Measurements from ENCODE around the gene CHFR.
"Not testable (repeated sequence)": the region's sequence is repeated elsewhere in the genome, so short reads cannot be mapped to it uniquely, and the experiment has no call there.

The CHFR gene

GRCh38 chr12:132812631-132813305 lies 74.6 kb downstream of the CHFR start:
- DNase-seq (ENCODE audit: low read depth in 2 of 2): peak in 1 of 2 donors; percentile 26

- not testable (repeated sequence) for DNase-seq (ENCODE audit: low read depth in 2 of 2)
Observed at GRCh38 chr12:132809391-132809790, 78.0 kb downstream of the CHFR start.

DNA sequence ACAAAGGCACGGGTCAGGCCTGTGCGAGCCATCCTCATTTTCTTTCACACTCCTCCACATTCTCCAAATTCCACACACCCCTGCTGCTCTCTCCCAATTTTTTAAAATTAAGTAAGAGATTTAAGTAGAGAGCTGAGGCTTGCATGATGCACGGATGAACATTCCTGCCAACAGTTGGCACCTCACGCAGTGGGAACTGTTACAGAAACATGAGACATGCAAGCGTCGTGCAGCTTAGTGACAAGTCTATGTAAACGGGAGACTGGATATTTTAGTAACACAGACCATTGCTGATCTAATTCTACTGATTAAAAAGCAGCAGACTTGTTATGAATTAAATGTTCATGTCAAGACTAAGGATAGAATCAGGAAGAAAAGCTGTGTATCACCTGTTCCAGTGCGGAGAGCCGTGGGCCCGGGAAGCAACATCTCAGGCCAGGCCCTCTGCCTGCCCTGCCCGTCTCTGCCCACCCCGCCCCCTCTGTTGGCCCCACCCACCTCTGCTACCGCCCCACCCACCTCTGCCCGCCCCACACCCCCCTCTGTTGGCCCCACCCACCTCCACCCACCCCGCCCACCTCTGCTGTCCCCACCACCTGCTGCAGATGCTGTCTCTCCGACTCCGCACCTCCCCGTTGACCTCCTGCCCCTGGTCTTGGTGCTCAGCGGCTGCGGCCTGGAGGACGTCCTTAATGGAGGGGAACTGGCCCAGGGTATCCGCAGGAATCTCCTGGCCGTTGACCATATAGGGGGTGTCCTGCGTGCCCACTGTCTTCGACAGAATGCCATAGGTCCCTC lies 79.9 kb downstream of the CHFR start:
- no peak for DNase-seq (ENCODE audit: low read depth in 2 of 2)

- DNase-seq (ENCODE audit: low read depth in 2 of 2): peak in 1 of 2 donors; percentile 12
Observed at GRCh38 chr12:132806857-132807256, 80.5 kb downstream of the CHFR start.

- no peak for DNase-seq (ENCODE audit: low read depth in 2 of 2)
Observed at GRCh38 chr12:132804426-132804861, 83.0 kb downstream of the CHFR start.

- DNase-seq (ENCODE audit: low read depth in 2 of 2): no peak
Observed at GRCh38 chr12:132803888-132804287, 83.5 kb downstream of the CHFR start.

DNA sequence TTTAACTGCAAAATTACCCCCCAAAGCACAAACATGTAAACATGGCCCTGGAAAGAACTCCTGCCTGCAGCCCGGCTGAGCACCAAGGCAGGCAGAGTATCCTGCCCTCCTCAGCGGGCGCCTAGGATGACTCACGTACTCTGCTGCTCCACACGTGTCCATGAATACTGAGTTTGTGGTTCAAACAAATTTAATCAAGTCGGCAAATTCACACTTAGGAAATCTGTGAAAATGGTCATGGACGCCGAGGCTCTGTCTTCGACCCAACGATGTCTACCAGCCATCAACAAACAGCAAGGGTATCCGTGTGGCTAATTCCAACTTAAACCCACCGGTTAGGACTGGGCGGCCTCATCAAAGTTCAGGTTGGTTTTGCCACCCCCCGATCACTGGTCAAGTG lies 84.3 kb downstream of the CHFR start:
- DNase-seq (ENCODE audit: low read depth in 2 of 2): no peak

- no peak for DNase-seq (ENCODE audit: low read depth in 2 of 2)
Observed at GRCh38 chr12:132801741-132802140, 85.7 kb downstream of the CHFR start.

DNA sequence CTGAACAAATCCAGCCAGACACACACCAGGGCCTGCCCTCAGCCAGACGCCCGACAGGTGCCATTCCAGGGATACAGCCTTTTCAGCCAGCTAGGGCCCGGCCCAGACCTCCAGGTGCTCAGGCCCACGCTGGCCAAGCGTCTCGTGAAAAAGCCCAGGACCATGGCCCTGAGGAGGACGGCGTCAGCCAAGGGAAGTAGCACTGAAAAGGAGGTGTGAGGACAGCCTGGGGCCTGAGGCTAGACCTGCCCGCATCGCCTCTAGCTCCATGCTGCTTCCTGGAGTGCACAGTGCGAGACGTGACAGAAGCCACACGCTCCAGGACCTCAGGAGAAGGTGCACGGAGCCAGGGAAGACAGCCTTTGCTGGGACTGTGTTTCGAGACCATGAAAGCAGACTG lies 88.6 kb downstream of the CHFR start:
- DNase-seq (ENCODE audit: low read depth in 2 of 2): no peak

- no peak for DNase-seq (ENCODE audit: low read depth in 2 of 2)
Observed at GRCh38 chr12:132797820-132798570, 89.4 kb downstream of the CHFR start.

GRCh38 chr12:132795847-132796246 lies 91.6 kb downstream of the CHFR start:
- DNase-seq (ENCODE audit: low read depth in 2 of 2): no peak

DNA sequence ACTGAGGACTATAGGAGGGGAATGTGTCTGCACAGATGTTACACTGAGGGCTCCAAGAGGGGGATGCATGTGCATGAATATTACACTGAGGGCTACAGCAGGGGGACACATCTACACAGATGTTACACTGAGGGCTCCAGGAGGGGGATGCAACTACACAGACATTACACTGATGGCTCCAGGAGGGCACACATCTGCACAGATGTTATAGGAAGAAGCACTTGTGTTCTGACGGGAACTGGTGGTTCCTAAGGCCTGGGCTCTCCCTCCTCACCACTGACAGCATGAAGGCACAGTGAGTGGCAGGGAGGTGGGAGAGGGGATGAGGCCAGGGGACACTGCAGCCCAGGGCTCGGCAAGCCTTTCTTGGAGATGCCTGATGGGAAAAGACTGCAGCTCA lies 95.5 kb downstream of the CHFR start:
- not testable (repeated sequence) for DNase-seq (ENCODE audit: low read depth in 2 of 2)

- DNase-seq (ENCODE audit: low read depth in 2 of 2): no peak
Observed at GRCh38 chr12:132789099-132789471, 98.3 kb downstream of the CHFR start.

- DNase-seq (ENCODE audit: low read depth in 2 of 2): no peak
Observed at GRCh38 chr12:132788375-132789098, 98.9 kb downstream of the CHFR start.

DNA sequence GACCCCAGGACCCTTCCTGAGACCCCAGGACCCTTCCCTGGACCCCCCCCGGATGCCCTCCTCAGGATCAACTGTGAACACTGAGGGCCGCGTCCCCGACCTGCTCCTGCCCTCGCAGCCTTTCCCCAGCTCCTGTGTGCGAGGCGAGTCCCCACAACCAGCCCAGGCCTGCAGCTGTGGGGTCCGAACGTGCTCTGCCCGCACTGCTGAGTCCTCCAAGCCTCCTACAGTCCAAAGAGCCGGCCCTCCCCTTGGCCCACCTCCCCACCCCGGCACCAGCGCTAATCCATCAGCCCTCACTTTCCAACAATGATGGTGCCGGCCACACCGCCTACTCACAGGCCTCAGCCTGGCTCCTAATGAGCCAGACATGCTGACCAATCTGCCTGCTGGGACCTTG lies 99.5 kb downstream of the CHFR start:
- DNase-seq (ENCODE audit: low read depth in 2 of 2): no peak

DNA sequence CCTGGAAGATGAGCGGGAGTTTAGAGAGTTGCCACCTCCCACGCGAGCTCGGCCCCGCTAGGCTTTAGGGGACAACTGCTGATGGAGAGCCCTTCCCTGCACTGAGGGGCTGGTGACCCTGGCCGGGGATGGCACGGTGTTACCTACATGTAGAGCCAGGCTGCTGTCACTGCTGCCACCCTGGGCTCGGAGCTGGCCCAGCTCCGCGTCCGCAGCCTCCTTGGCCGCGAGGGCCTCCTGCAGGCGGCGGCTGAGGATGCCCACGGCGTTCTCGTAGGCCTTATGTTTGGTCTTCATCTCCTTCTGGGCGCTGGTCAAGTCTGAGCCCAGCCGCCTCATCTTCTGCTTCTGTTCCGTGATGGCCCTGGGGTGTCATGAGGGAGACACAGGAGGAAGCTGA lies 101.2 kb downstream of the CHFR start:
- no peak for DNase-seq (ENCODE audit: low read depth in 2 of 2)

GRCh38 chr12:132784580-132784979 lies 102.8 kb downstream of the CHFR start:
- DNase-seq (ENCODE audit: low read depth in 2 of 2): no peak

DNA sequence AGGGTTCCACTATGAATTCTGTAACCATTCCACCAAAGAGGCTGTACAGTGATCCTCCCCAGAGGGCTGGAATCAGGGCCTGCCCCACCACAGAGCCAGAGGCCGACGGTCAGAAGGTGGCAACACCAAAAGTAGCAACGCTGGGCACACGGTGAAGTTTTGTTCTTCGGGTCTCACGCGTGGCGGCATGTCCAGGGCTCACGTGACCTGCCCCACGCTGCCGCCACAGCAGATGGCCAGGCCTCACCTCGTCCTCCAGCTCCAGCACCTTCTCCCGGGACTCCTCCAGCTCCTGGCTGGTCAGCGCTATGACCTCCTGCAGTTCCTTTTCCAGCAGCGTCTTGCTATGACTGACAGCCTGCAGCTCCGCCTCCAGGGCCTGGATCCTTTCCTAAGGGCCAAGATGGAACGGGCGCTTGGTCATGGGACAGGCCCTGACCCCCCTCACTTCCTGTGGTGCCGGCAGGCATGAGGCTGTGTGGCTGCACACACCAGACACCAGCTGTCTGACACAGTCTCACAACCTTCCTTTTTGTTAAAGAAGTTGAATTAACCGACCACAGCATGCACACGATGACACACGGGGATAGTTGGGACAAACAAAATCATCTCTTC lies 103.4 kb downstream of the CHFR start:
- no peak for DNase-seq (ENCODE audit: low read depth in 2 of 2)
